SK-N-MC (cell line): Measurements from ENCODE around the gene F10.

Experiments
- EZH2 ChIP-seq: fragments of 200-600 bp; sonication (generic); IDR thresholded peaks from one replicate; pipeline ENCODE4 v1.6.1; 2017; ENCODE audit warnings: antibody characterized with exemption
- FOXP2 ChIP-seq: optimal IDR thresholded peaks from 2 replicates; pipeline ENCODE3; 2011; ENCODE audit warnings: mild to moderate bottlenecking, moderate library complexity; ENCODE audit not compliant: insufficient read depth; ENCODE audit errors: extremely low read length, control extremely low read depth
- POLR2AphosphoS5 ChIP-seq: IDR thresholded peaks from 2 replicates; pipeline ENCODE4 v1.6.1; 2012; ENCODE audit warnings: mild to moderate bottlenecking, low read depth, low read length, borderline replicate concordance

GRCh38 chr13:113103646-113104045, 19.0 kb upstream of the F10 start:
- TF ChIP-seq EZH2 (no peak), POLR2AphosphoS5 (no peak), FOXP2 (no peak)
